ENCODE results near the gene FOSL1. TPM values are rescaled to one million over a fixed set of nuclear protein-coding genes. Genes with fewer than 3 reads are reported as not detected.

FOSL1 gene
- total and polyA plus RNA-seq, 2 of the 13 experiments (the other 11 are each of a cell fraction or from before 2014, with no cell fraction given), result 4.0 to 4.1 TPM

DNA sequence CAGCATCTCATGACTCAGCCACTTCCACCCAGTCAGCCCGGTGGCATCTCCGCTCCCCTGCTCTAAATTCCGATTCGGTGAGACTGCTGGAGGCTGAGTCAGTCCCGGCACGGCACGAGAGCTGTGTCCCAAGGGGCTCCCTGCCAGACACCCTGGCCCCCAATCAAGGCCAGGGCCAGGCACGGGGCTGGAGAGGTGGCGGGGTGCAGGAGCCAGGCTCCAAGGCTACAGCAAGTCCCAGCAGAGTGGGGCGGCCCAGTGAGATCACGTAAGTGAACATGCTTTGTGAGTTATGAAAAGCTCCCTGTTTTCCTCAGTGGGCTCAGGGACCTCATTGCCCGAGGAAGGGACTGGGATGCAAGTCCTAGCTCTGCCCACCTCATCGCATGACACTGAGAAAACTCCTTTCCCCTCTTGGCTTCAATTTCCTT, 15.6 kb upstream of the FOSL1 start (continued):
- TF ChIP-seq, protein P1, sequence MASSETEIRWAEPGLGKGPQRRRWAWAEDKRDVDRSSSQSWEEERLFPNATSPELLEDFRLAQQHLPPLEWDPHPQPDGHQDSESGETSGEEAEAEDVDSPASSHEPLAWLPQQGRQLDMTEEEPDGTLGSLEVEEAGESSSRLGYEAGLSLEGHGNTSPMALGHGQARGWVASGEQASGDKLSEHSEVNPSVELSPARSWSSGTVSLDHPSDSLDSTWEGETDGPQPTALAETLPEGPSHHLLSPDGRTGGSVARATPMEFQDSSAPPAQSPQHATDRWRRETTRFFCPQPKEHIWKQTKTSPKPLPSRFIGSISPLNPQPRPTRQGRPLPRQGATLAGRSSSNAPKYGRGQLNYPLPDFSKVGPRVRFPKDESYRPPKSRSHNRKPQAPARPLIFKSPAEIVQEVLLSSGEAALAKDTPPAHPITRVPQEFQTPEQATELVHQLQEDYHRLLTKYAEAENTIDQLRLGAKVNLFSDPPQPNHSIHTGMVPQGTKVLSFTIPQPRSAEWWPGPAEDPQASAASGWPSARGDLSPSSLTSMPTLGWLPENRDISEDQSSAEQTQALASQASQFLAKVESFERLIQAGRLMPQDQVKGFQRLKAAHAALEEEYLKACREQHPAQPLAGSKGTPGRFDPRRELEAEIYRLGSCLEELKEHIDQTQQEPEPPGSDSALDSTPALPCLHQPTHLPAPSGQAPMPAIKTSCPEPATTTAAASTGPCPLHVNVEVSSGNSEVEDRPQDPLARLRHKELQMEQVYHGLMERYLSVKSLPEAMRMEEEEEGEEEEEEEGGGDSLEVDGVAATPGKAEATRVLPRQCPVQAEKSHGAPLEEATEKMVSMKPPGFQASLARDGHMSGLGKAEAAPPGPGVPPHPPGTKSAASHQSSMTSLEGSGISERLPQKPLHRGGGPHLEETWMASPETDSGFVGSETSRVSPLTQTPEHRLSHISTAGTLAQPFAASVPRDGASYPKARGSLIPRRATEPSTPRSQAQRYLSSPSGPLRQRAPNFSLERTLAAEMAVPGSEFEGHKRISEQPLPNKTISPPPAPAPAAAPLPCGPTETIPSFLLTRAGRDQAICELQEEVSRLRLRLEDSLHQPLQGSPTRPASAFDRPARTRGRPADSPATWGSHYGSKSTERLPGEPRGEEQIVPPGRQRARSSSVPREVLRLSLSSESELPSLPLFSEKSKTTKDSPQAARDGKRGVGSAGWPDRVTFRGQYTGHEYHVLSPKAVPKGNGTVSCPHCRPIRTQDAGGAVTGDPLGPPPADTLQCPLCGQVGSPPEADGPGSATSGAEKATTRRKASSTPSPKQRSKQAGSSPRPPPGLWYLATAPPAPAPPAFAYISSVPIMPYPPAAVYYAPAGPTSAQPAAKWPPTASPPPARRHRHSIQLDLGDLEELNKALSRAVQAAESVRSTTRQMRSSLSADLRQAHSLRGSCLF (CRISPR knock-in tag; IDR thresholded peaks at IDR 0.05; ENCODE audit: borderline replicate concordance), result no peak
- TF ChIP-seq NFKBIZ (CRISPR knock-in tag; IDR thresholded peaks at IDR 0.05) (no peak), AGO1 (IDR thresholded peaks at IDR 0.05; ENCODE audit: low read depth, low read length, poor library complexity, severe bottlenecking) (peak; percentile 87), ERF (CRISPR knock-in tag; IDR thresholded peaks at IDR 0.05) (no peak), AKAP8 (CRISPR knock-in tag; IDR thresholded peaks at IDR 0.05) (peak; percentile 60), ATRX (CRISPR knock-in tag; IDR thresholded peaks at IDR 0.05; ENCODE audit: borderline replicate concordance) (no peak), ZNF709 (CRISPR knock-in tag; IDR thresholded peaks at IDR 0.05) (no peak), KLF12 (CRISPR knock-in tag; IDR thresholded peaks at IDR 0.05; ENCODE audit: borderline replicate concordance) (no peak), RXRB (CRISPR knock-in tag; IDR thresholded peaks at IDR 0.05; ENCODE audit: borderline replicate concordance) (peak; percentile 25; the same call in 1 of the 2 replicates), ZNF383 (CRISPR knock-in tag; IDR thresholded peaks at IDR 0.05; ENCODE audit: borderline replicate concordance) (no peak), ZNF746 (CRISPR knock-in tag; IDR thresholded peaks at IDR 0.05) (no peak), JUND (CRISPR knock-in tag; IDR thresholded peaks at IDR 0.05) (no peak), GABPA (IDR thresholded peaks at IDR 0.05; ENCODE audit: low read depth, low read length) (no peak), GABPA (CRISPR knock-in tag; IDR thresholded peaks at IDR 0.05; ENCODE audit: low read depth) (no peak), ZNF431 (CRISPR knock-in tag; IDR thresholded peaks at IDR 0.05; ENCODE audit: borderline replicate concordance, low read depth) (no peak), KDM5B (CRISPR knock-in tag; IDR thresholded peaks at IDR 0.05; ENCODE audit: borderline replicate concordance) (no peak), POLR2G (IDR thresholded peaks at IDR 0.05; ENCODE audit: low read depth, low read length) (peak; percentile 27; the same call in 1 of the 2 replicates), ZBTB38 (CRISPR knock-in tag; IDR thresholded peaks at IDR 0.05) (0 out of 2 replicates have a peak, but pooled peaks have one; percentile 20), WIZ (CRISPR knock-in tag; IDR thresholded peaks at IDR 0.05) (no peak), ZFP82 (CRISPR knock-in tag; IDR thresholded peaks at IDR 0.05; ENCODE audit: borderline replicate concordance) (no peak), XBP1 (CRISPR knock-in tag; IDR thresholded peaks at IDR 0.05) (no peak), ZNF343 (CRISPR knock-in tag; IDR thresholded peaks at IDR 0.05) (no peak)
- TF ChIP-seq, protein P2, sequence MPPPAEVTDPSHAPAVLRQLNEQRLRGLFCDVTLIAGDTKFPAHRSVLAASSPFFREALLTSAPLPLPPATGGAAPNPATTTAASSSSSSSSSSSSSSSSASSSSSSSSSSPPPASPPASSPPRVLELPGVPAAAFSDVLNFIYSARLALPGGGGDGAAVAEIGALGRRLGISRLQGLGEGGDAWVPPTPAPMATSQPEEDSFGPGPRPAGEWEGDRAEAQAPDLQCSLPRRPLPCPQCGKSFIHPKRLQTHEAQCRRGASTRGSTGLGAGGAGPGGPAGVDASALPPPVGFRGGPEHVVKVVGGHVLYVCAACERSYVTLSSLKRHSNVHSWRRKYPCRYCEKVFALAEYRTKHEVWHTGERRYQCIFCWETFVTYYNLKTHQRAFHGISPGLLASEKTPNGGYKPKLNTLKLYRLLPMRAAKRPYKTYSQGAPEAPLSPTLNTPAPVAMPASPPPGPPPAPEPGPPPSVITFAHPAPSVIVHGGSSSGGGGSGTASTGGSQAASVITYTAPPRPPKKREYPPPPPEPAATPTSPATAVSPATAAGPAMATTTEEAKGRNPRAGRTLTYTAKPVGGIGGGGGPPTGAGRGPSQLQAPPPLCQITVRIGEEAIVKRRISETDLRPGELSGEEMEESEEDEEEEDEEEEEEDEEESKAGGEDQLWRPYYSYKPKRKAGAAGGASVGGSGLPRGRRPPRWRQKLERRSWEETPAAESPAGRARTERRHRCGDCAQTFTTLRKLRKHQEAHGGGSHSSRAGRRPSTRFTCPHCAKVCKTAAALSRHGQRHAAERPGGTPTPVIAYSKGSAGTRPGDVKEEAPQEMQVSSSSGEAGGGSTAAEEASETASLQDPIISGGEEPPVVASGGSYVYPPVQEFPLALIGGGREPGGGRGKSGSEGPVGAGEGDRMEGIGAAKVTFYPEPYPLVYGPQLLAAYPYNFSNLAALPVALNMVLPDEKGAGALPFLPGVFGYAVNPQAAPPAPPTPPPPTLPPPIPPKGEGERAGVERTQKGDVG (CRISPR knock-in tag; IDR thresholded peaks at IDR 0.05; ENCODE audit: borderline replicate concordance), result no peak
